Coronary artery (tissue), 2 donors: Measurements from ENCODE around the gene HK2.

Experiments
- DNase-seq: peaks from one replicate; pipeline ENCODE4 v3.0.0-alpha.2; 2017; ENCODE audit warnings: low spot score
- H3K27ac ChIP-seq, 2 donors: fragments of 200-600 bp; sonication (generic); one replicate each; pipeline ENCODE4 v1.5.1; 2016 to 2019
- H3K4me3 ChIP-seq: fragments of 200-600 bp; sonication (generic); 2 replicates; pipeline ENCODE4 v1.5.1; 2016; ENCODE audit warnings: mild to moderate bottlenecking, moderate library complexity
- TF ChIP-seq, protein P1 (sequence below): fragments of 200-600 bp; sonication (generic); IDR thresholded peaks from one replicate; pipeline ENCODE4 v1.5.1; 2019; ENCODE audit warnings: antibody characterized with exemption

Gene HK2

DNA sequence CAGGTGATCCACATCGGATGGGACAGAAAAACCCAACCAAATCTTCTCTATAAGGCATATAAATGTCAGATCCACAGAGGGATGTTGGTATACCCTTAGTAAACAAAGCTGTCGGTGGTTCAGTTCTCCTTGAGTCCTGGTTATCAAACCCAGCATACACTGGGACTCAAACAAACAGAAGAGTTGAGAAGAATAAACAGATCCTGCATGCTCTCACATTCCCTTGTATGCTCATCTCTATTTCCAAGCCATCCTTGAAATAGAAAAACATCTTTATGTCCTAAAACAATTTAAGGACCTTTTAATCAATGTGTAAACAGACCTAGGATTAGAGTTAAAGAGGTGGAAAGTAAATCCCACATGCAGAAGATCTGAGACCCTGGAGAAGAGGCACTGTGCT lies 19.8 kb upstream of the HK2 start:
- no peak for DNase-seq

DNA sequence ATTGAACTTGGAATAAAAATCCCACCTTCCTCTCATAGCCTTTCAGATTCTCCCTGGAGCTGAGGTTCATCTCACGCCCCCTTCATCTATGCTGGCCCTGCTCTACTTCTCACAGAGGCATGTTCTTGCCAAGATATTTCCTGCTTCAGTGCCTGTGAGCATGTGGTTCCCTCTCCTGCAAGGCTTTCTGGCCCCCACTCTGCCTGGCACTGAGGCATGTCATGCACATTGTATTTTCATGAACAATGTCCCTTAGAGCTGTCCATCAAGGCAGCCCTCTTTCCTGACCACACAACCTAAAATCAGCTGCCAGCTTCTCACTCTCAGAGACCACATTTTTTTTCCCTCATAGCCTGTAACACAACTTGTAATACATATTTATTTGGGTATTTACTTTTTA lies 18.0 kb upstream of the HK2 start:
- TF ChIP-seq, protein P1, sequence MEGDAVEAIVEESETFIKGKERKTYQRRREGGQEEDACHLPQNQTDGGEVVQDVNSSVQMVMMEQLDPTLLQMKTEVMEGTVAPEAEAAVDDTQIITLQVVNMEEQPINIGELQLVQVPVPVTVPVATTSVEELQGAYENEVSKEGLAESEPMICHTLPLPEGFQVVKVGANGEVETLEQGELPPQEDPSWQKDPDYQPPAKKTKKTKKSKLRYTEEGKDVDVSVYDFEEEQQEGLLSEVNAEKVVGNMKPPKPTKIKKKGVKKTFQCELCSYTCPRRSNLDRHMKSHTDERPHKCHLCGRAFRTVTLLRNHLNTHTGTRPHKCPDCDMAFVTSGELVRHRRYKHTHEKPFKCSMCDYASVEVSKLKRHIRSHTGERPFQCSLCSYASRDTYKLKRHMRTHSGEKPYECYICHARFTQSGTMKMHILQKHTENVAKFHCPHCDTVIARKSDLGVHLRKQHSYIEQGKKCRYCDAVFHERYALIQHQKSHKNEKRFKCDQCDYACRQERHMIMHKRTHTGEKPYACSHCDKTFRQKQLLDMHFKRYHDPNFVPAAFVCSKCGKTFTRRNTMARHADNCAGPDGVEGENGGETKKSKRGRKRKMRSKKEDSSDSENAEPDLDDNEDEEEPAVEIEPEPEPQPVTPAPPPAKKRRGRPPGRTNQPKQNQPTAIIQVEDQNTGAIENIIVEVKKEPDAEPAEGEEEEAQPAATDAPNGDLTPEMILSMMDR = no peak
- Histone ChIP-seq H3K27ac (no peak overlapping the region), H3K4me3 (no peak overlapping the region)
- DNase-seq = no peak

More for the DNA sequence above, 19.8 kb upstream of the HK2 start:
- TF ChIP-seq, protein P1 = no peak
- Histone ChIP-seq H3K4me3 (no peak overlapping the region), H3K27ac (no peak overlapping the region)

DNA sequence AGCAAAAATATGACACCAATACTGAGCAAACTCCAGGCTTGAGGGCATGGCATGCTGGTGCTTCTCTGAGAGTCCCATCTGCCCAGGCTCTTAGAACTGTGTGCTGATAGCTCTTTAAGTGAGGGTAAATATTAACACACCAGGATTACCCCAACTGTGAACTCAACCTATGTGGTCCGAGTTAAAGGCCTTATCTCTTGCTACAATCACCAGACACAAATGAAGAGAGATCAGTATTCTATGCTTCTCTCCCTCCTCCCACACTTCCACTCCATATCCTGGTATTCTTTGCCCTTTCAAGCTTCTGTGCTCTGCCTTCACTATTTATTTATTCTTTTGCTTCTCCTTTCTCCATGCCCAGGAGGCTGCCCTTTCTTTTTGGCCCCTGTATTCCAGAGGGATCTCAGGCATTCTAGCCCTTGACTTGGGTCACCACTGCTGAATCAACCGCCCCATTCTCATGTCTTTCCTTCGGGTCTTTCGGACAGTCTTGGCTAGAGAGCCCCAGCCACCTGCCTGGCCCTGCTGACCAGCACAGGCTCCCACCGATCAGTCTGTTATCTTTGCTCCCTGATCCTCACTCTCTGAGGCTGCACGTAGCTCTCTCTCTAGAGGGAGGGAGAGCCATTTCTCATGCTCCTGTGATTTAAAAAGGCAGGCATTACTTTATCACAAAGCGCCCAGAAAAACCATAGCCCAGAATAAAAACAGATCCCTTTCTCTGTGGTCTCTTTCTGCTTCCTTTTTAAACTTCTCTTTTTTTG lies 17.2 kb upstream of the HK2 start:
- TF ChIP-seq, protein P1 = no peak
- Histone ChIP-seq H3K4me3 (no peak overlapping the region), H3K27ac (no peak overlapping the region)
- no peak for DNase-seq

DNA sequence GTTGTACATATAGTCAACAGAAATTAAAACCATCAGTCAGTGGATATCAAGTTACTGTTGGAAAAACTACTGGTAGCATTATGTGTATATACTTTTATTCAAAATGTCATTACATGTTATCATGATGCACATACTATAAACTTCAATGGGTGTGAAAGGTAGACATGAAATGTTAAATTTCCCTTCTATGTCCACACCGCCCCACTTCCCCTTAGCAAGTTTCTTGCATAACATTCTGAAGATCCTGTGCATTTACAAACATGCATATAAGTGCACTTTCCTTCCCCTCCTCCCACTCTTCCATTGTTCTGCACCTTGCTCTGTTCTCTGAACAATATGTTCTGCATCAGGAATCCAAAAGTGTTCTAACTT lies 16.6 kb upstream of the HK2 start:
- no peak overlapping the region for H3K4me3 ChIP-seq
- H3K27ac ChIP-seq = no peak overlapping the region

DNA sequence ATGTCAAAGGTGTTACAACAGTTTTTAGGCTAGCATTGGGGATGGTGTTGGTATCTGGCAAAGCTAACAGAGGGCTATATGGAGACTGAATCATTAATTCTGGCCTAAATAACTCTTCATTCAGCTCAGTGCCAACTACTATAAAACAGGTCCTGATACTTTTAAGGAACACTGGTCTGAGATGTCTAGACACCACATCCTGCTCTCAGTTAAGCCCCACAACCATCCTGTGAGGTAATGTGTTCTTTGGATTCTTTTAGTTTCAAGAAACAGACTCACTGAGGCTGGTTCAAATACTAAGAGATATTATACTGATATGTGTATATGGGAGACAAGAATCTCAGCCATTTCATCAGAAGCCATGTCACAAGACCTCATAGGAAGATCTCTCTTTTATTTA lies 14.2 kb upstream of the HK2 start:
- no peak overlapping the region for H3K27ac ChIP-seq
- no peak for DNase-seq
- TF ChIP-seq, protein P1 = no peak
- H3K4me3 ChIP-seq = no peak overlapping the region

More for the DNA sequence above, 16.6 kb upstream of the HK2 start:
- TF ChIP-seq, protein P1 = no peak
- no peak for DNase-seq

DNA sequence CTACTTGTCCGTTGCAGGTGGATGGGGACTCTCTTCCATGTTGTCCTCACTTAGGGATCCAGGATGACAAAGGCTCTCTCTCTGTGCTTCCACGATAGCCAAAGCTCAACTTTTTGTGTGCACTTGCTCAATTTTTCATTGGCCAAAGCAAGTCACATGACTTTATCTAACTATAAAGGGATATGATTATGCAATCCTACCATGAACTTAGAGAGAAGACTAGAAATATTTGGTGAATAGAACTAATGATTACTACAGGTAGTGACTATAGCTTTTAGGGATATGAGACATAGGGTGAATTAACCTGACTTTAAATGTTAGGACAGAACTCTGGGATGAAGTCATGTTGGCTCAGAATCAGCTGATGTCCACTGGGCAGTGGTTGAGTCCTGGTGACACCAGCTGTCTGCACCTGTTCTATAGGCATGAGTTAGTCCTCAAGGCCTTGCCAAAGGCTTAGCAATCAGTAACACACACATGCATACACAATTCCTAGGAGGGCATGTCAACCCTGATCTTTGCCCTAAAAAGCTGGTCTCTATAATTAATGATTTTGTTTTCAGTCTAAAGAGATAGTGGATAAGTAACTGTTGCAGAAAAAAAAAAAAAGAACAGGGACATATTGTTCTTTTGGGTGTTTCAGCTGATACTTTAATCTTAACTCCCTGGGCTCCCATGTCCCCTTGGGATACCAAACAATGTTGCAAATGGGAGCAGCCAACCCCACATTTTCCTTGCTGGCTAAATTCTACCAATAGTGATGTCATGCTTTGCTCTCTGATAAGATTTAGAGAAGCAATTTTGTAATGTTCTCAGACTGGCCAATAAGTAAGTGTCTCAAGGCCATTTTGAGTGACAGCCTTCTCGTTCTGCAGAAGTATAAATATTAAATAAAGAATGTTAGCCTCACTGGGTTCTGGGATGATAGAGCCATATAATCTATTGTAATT lies 12.5 kb upstream of the HK2 start:
- no peak for DNase-seq
- no peak overlapping the region for H3K4me3 ChIP-seq
- TF ChIP-seq, protein P1 = no peak
- H3K27ac ChIP-seq = no peak overlapping the region
